SK-N-SH treated with all-trans-retinoic acid at 6 μM for 48 hours (cell line): ENCODE data around the gene TNRC6A.

ENCODE experiments used
- ATAC-seq: fragments of 200-7000 bp; cut with Tn5 transposase; 3 replicates; pipeline ENCODE4 v1.9.1; 2020; ENCODE audit warnings: mild to moderate bottlenecking, moderate library complexity
- ARNTL ChIP-seq: fragments of 450-650 bp; formaldehyde crosslinking; IDR thresholded peaks from 2 replicates; pipeline ENCODE4 v1.5.0; 2020; ENCODE audit warnings: low read depth, mild to moderate bottlenecking, moderate library complexity, borderline replicate concordance
- ESRRG ChIP-seq: fragments of 250-450 bp; sonication (Bioruptor Pico); IDR thresholded peaks from 2 replicates; pipeline ENCODE4 v1.6.1; 2021; ENCODE audit warnings: mild to moderate bottlenecking
- GLIS3 ChIP-seq: fragments of 250-450 bp; sonication (Bioruptor Pico); IDR thresholded peaks from 2 replicates; pipeline ENCODE4 v1.5.0; 2020; ENCODE audit warnings: mild to moderate bottlenecking, moderate library complexity
- ISL1 ChIP-seq: fragments of 250-450 bp; sonication (Bioruptor Pico); IDR thresholded peaks from 2 replicates; pipeline ENCODE4 v2.1.2; 2022; ENCODE audit warnings: mild to moderate bottlenecking, moderate library complexity
- PPARA ChIP-seq: fragments of 250-450 bp; sonication (Bioruptor Pico); IDR thresholded peaks from 2 replicates; pipeline ENCODE4 v1.5.0; 2020; ENCODE audit warnings: mild to moderate bottlenecking, borderline replicate concordance
- SNAI2 ChIP-seq: fragments of 250-450 bp; sonication (Bioruptor Pico); IDR thresholded peaks from 2 replicates; pipeline ENCODE4 v1.5.0; 2020; ENCODE audit warnings: mild to moderate bottlenecking, moderate library complexity
- TCF4 ChIP-seq: fragments of 250-450 bp; sonication (Bioruptor Pico); IDR thresholded peaks from 2 replicates; pipeline ENCODE4 v1.8.0; 2021; ENCODE audit warnings: mild to moderate bottlenecking, moderate library complexity, borderline replicate concordance
- TOX ChIP-seq: fragments of 250-450 bp; sonication (Bioruptor Pico); IDR thresholded peaks from 2 replicates; pipeline ENCODE4 v1.8.0; 2021; ENCODE audit warnings: mild to moderate bottlenecking, moderate library complexity, borderline replicate concordance
- ZC3H10 ChIP-seq: fragments of 250-450 bp; sonication (Bioruptor Pico); IDR thresholded peaks from 2 replicates; pipeline ENCODE4 v1.5.1; 2021; ENCODE audit warnings: mild to moderate bottlenecking, moderate library complexity
- ZFP3 ChIP-seq: fragments of 250-450 bp; sonication (Bioruptor Pico); IDR thresholded peaks from 2 replicates; pipeline ENCODE4 v1.5.0; 2020; ENCODE audit warnings: mild to moderate bottlenecking, moderate library complexity
- ZFP30 ChIP-seq: fragments of 450-650 bp; formaldehyde crosslinking; IDR thresholded peaks from 2 replicates; pipeline ENCODE4 v1.5.0; 2022; ENCODE audit warnings: mild to moderate bottlenecking, moderate library complexity
- ZNF565 ChIP-seq: fragments of 450-650 bp; formaldehyde crosslinking; conservative IDR thresholded peaks from 2 replicates; pipeline ENCODE4 v1.5.0; 2020; ENCODE audit warnings: low read depth, mild to moderate bottlenecking, moderate library complexity
- TF ChIP-seq, protein P1 (sequence below): fragments of 250-450 bp; sonication (Bioruptor Pico); IDR thresholded peaks from 2 replicates; pipeline ENCODE4 v1.5.1; 2020; ENCODE audit warnings: low read depth, mild to moderate bottlenecking, moderate library complexity
- TF ChIP-seq, protein P2 (sequence below): fragments of 250-450 bp; sonication (Bioruptor Pico); IDR thresholded peaks from 2 replicates; pipeline ENCODE4 v1.8.0; 2021; ENCODE audit warnings: low read depth, mild to moderate bottlenecking, moderate library complexity, borderline replicate concordance
- TF ChIP-seq, protein P3 (sequence below): fragments of 250-450 bp; sonication (Bioruptor Pico); IDR thresholded peaks from 2 replicates; pipeline ENCODE4 v1.5.0; 2020; ENCODE audit warnings: mild to moderate bottlenecking, moderate library complexity
- TF ChIP-seq, protein P4 (sequence below): fragments of 250-450 bp; sonication (Bioruptor Pico); IDR thresholded peaks from 2 replicates; pipeline ENCODE4 v1.5.1; 2021; ENCODE audit warnings: mild to moderate bottlenecking, moderate library complexity
- TF ChIP-seq, protein P5 (sequence below): fragments of 250-450 bp; sonication (Bioruptor Pico); IDR thresholded peaks from 2 replicates; pipeline ENCODE4 v1.8.0; 2020; ENCODE audit warnings: mild to moderate bottlenecking, moderate library complexity, borderline replicate concordance

The TNRC6A gene

DNA sequence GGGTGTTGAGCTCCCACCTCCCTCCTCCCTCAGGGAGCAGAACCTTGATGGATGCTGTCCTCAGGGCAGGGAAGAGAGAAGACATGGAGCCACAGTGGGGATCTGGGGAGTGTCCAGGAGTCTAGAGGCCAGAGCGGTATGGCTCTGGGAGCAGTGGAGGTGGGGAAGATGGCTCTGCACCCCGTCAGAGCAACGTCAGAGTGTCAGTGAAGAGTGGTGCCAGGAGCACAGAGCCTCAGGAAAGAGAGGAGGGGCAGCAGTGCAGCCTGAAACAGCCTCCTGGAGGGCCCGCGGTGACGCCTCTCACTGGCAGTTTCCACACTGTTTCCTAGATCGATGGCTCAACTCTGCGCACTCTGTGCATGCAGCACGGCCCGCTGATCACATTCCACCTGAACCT, 93.1 kb downstream of the TNRC6A start:
- ATAC-seq: no peak
- TF ChIP-seq ZNF565 (no peak), GLIS3 (no peak), PPARA (CRISPR knock-in tag) (no peak), TOX (CRISPR knock-in tag) (no peak), ISL1 (CRISPR knock-in tag) (no peak), ZFP30 (CRISPR knock-in tag) (no peak), ARNTL (CRISPR knock-in tag) (no peak), TCF4 (CRISPR knock-in tag) (no peak), ZFP3 (CRISPR knock-in tag) (no peak), ZC3H10 (no peak)
- TF ChIP-seq, protein P1, sequence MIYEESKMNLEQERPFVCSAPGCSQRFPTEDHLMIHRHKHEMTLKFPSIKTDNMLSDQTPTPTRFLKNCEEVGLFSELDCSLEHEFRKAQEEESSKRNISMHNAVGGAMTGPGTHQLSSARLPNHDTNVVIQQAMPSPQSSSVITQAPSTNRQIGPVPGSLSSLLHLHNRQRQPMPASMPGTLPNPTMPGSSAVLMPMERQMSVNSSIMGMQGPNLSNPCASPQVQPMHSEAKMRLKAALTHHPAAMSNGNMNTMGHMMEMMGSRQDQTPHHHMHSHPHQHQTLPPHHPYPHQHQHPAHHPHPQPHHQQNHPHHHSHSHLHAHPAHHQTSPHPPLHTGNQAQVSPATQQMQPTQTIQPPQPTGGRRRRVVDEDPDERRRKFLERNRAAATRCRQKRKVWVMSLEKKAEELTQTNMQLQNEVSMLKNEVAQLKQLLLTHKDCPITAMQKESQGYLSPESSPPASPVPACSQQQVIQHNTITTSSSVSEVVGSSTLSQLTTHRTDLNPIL (CRISPR knock-in tag): no peak
- TF ChIP-seq, protein P2, sequence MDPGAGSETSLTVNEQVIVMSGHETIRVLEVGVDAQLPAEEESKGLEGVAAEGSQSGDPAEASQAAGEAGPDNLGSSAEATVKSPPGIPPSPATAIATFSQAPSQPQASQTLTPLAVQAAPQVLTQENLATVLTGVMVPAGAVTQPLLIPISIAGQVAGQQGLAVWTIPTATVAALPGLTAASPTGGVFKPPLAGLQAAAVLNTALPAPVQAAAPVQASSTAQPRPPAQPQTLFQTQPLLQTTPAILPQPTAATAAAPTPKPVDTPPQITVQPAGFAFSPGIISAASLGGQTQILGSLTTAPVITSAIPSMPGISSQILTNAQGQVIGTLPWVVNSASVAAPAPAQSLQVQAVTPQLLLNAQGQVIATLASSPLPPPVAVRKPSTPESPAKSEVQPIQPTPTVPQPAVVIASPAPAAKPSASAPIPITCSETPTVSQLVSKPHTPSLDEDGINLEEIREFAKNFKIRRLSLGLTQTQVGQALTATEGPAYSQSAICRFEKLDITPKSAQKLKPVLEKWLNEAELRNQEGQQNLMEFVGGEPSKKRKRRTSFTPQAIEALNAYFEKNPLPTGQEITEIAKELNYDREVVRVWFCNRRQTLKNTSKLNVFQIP (CRISPR knock-in tag): no peak
- TF ChIP-seq, protein P3, sequence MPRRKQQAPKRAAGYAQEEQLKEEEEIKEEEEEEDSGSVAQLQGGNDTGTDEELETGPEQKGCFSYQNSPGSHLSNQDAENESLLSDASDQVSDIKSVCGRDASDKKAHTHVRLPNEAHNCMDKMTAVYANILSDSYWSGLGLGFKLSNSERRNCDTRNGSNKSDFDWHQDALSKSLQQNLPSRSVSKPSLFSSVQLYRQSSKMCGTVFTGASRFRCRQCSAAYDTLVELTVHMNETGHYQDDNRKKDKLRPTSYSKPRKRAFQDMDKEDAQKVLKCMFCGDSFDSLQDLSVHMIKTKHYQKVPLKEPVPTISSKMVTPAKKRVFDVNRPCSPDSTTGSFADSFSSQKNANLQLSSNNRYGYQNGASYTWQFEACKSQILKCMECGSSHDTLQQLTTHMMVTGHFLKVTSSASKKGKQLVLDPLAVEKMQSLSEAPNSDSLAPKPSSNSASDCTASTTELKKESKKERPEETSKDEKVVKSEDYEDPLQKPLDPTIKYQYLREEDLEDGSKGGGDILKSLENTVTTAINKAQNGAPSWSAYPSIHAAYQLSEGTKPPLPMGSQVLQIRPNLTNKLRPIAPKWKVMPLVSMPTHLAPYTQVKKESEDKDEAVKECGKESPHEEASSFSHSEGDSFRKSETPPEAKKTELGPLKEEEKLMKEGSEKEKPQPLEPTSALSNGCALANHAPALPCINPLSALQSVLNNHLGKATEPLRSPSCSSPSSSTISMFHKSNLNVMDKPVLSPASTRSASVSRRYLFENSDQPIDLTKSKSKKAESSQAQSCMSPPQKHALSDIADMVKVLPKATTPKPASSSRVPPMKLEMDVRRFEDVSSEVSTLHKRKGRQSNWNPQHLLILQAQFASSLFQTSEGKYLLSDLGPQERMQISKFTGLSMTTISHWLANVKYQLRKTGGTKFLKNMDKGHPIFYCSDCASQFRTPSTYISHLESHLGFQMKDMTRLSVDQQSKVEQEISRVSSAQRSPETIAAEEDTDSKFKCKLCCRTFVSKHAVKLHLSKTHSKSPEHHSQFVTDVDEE (CRISPR knock-in tag): no peak
- TF ChIP-seq, protein P4, sequence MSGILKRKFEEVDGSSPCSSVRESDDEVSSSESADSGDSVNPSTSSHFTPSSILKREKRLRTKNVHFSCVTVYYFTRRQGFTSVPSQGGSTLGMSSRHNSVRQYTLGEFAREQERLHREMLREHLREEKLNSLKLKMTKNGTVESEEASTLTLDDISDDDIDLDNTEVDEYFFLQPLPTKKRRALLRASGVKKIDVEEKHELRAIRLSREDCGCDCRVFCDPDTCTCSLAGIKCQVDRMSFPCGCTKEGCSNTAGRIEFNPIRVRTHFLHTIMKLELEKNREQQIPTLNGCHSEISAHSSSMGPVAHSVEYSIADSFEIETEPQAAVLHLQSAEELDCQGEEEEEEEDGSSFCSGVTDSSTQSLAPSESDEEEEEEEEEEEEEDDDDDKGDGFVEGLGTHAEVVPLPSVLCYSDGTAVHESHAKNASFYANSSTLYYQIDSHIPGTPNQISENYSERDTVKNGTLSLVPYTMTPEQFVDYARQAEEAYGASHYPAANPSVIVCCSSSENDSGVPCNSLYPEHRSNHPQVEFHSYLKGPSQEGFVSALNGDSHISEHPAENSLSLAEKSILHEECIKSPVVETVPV (CRISPR knock-in tag): no peak
- TF ChIP-seq, protein P5, sequence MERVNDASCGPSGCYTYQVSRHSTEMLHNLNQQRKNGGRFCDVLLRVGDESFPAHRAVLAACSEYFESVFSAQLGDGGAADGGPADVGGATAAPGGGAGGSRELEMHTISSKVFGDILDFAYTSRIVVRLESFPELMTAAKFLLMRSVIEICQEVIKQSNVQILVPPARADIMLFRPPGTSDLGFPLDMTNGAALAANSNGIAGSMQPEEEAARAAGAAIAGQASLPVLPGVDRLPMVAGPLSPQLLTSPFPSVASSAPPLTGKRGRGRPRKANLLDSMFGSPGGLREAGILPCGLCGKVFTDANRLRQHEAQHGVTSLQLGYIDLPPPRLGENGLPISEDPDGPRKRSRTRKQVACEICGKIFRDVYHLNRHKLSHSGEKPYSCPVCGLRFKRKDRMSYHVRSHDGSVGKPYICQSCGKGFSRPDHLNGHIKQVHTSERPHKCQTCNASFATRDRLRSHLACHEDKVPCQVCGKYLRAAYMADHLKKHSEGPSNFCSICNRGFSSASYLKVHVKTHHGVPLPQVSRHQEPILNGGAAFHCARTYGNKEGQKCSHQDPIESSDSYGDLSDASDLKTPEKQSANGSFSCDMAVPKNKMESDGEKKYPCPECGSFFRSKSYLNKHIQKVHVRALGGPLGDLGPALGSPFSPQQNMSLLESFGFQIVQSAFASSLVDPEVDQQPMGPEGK: no peak

DNA sequence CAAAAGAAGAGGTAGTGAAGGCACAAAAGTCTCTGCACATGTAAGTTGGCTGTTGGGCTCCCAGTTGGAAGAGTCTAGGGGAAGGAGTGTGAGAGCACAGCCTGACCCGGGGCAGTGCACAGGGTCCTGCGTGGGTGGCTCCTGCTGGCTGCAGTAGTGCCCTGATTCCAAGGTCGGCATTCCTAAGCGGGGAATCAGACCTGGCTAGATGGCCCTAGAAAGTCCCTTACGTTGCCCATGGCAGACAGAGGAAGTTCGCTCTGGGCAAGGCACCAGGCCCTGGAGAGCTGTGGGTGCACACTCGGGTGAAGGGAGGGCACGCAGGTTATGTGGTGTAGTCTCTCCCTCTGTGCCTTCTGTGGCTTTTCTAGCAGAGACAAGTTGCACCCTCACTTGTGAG, 93.5 kb downstream of the TNRC6A start:
- ATAC-seq: no peak
- TF ChIP-seq ESRRG: no peak
- TF ChIP-seq ZFP3 (CRISPR knock-in tag): no peak
- TF ChIP-seq, protein P1 (CRISPR knock-in tag): no peak
- TF ChIP-seq, protein P3 (CRISPR knock-in tag): no peak
- TF ChIP-seq SNAI2 (CRISPR knock-in tag): no peak
- no peak for TF ChIP-seq GLIS3
- no peak for TF ChIP-seq ZC3H10
